ENCODE measurements around the gene IER2.
A peak's percentile ranks its signal among the peaks of the same experiment; 100 is the strongest.

The IER2 gene

GRCh38 chr19:13150187-13150930, at the start of gene IER2, which contains the start of gene STX10:
TSS of gene IER2 (plus strand) at chr19:13150411. CDS start at chr19:13153187, 2,776 bp downstream.
TSS of gene STX10 (minus strand) at chr19:13150375. CDS start at chr19:13150173, 202 bp downstream.
- DNase-seq (ENCODE audit: low read depth) = peak; percentile 88

GRCh38 chr19:13100841-13101589, 49.2 kb upstream of the IER2 start:
- no peak for DNase-seq (ENCODE audit: low read depth)

GRCh38 chr19:13101590-13102415, 48.4 kb upstream of the IER2 start:
- DNase-seq (ENCODE audit: low read depth) = no peak

- DNase-seq (ENCODE audit: low read depth) = no peak
These were observed 47.9 kb upstream of the IER2 start for GRCh38 chr19:13102416-13102665.

GRCh38 chr19:13102666-13103580, 47.3 kb upstream of the IER2 start, which contains the start of gene LYL1:
TSS of gene LYL1 (minus strand) at chr19:13102858. CDS start at chr19:13101171, 1,687 bp downstream.
- DNase-seq (ENCODE audit: low read depth) = no peak

GRCh38 chr19:13103581-13104359, 46.4 kb upstream of the IER2 start:
- no peak for DNase-seq (ENCODE audit: low read depth)

- no peak for DNase-seq (ENCODE audit: low read depth)
These were observed 45.8 kb upstream of the IER2 start for GRCh38 chr19:13104360-13104847.

GRCh38 chr19:13104848-13105711, 45.1 kb upstream of the IER2 start:
- DNase-seq (ENCODE audit: low read depth) = no peak

GRCh38 chr19:13109361-13110098, 40.7 kb upstream of the IER2 start:
- DNase-seq (ENCODE audit: low read depth) = no peak

GRCh38 chr19:13110099-13110610, 40.1 kb upstream of the IER2 start:
- no peak for DNase-seq (ENCODE audit: low read depth)

- no peak for DNase-seq (ENCODE audit: low read depth)
These were observed 37.7 kb upstream of the IER2 start for GRCh38 chr19:13112555-13112954.

- DNase-seq (ENCODE audit: low read depth) = no peak
These were observed 34.3 kb upstream of the IER2 start for GRCh38 chr19:13115936-13116281.

GRCh38 chr19:13116282-13117175, 33.7 kb upstream of the IER2 start, which contains the start of gene TRMT1:
TSS of gene TRMT1 (minus strand) at chr19:13116740. CDS start at chr19:13116399, 341 bp downstream.
- DNase-seq (ENCODE audit: low read depth) = peak; percentile 81

GRCh38 chr19:13117176-13117771, 32.9 kb upstream of the IER2 start:
- DNase-seq (ENCODE audit: low read depth) = no peak

- peak; percentile 87 for DNase-seq (ENCODE audit: low read depth)
These were observed 32.3 kb upstream of the IER2 start, which contains the start of gene NACC1 for GRCh38 chr19:13117772-13118423. TSS of gene NACC1 (plus strand) at chr19:13118264. CDS start at chr19:13135208, 16,944 bp downstream.

GRCh38 chr19:13118424-13119193, 31.6 kb upstream of the IER2 start:
- no peak for DNase-seq (ENCODE audit: low read depth)

Data from stimulated activated CD8-positive, alpha-beta memory T cell treated with anti-CD3 and anti-CD28 coated beads, Interleukin-12 subunit alpha, Interleukin-12 subunit beta, amount 100 ng/mL, for 4 hours (primary cell).